ENCODE results near the gene MACROH2A1. TPM values are rescaled to one million over a fixed set of nuclear protein-coding genes. Genes with fewer than 3 reads are reported as not detected.
A peak's percentile ranks its signal among the peaks of the same experiment; 100 is the strongest.

MACROH2A1 gene
- total RNA-seq, 1 donor from 2014 or later: 150 TPM

GRCh38 chr5:135436951-135437418, 38.0 kb upstream of the MACROH2A1 start:
- no peak for DNase-seq (ENCODE audit: extremely low read depth, low read depth, low spot score)

- no peak for DNase-seq (ENCODE audit: extremely low read depth, low read depth, low spot score)
Measured at GRCh38 chr5:135435467-135436330, 36.7 kb upstream of the MACROH2A1 start.

GRCh38 chr5:135434591-135435466, 35.8 kb upstream of the MACROH2A1 start:
- no peak for DNase-seq (ENCODE audit: extremely low read depth, low read depth, low spot score)

GRCh38 chr5:135433681-135434426, 34.8 kb upstream of the MACROH2A1 start:
- DNase-seq (ENCODE audit: extremely low read depth, low read depth, low spot score): no peak

- no peak for DNase-seq (ENCODE audit: extremely low read depth, low read depth, low spot score)
Measured at GRCh38 chr5:135432113-135432512, 33.1 kb upstream of the MACROH2A1 start.

GRCh38 chr5:135430135-135430437, 31.1 kb upstream of the MACROH2A1 start:
- no peak for DNase-seq (ENCODE audit: extremely low read depth, low read depth, low spot score)

GRCh38 chr5:135429301-135430134, 30.5 kb upstream of the MACROH2A1 start:
- no peak for DNase-seq (ENCODE audit: extremely low read depth, low read depth, low spot score)

- no peak for DNase-seq (ENCODE audit: extremely low read depth, low read depth, low spot score)
Measured at GRCh38 chr5:135428586-135428985, 29.6 kb upstream of the MACROH2A1 start.

GRCh38 chr5:135426102-135427082, 27.4 kb upstream of the MACROH2A1 start:
- DNase-seq (ENCODE audit: extremely low read depth, low read depth, low spot score): peak; percentile 14

- no peak for DNase-seq (ENCODE audit: extremely low read depth, low read depth, low spot score)
Measured at GRCh38 chr5:135425641-135426040, 26.6 kb upstream of the MACROH2A1 start.

- no peak for DNase-seq (ENCODE audit: extremely low read depth, low read depth, low spot score)
Measured at GRCh38 chr5:135423846-135424168, 24.8 kb upstream of the MACROH2A1 start.

GRCh38 chr5:135423146-135423845, 24.3 kb upstream of the MACROH2A1 start:
- DNase-seq (ENCODE audit: extremely low read depth, low read depth, low spot score): no peak

- DNase-seq (ENCODE audit: extremely low read depth, low read depth, low spot score): no peak
Measured at GRCh38 chr5:135422419-135422818, 23.4 kb upstream of the MACROH2A1 start.

- no peak for DNase-seq (ENCODE audit: extremely low read depth, low read depth, low spot score)
Measured at GRCh38 chr5:135417083-135417482, 18.1 kb upstream of the MACROH2A1 start.

- DNase-seq (ENCODE audit: extremely low read depth, low read depth, low spot score): no peak
Measured at GRCh38 chr5:135405082-135405481, 6.1 kb upstream of the MACROH2A1 start.

- DNase-seq (ENCODE audit: extremely low read depth, low read depth, low spot score): no peak
Measured at GRCh38 chr5:135402031-135402430, 3.0 kb upstream of the MACROH2A1 start.

GRCh38 chr5:135400866-135401265, 1.8 kb upstream of the MACROH2A1 start:
- DNase-seq (ENCODE audit: extremely low read depth, low read depth, low spot score): no peak

- no peak for DNase-seq (ENCODE audit: extremely low read depth, low read depth, low spot score)
Measured at GRCh38 chr5:135399794-135400542, 937 bp upstream of the MACROH2A1 start.

Data from glomerular endothelial cell (primary cell).